NCI-H2081 (cell line): Measurements from ENCODE around the gene MIDN.
"Not testable (repeated sequence)": the region's sequence is repeated elsewhere in the genome, so short reads cannot be mapped to it uniquely, and the experiment has no call there.

Experiments
- DNase-seq, 2 experiments: peaks; one replicate each; lab custom pipeline; 2025; lab: John Stamatoyannopoulos, UW

MIDN gene

DNA sequence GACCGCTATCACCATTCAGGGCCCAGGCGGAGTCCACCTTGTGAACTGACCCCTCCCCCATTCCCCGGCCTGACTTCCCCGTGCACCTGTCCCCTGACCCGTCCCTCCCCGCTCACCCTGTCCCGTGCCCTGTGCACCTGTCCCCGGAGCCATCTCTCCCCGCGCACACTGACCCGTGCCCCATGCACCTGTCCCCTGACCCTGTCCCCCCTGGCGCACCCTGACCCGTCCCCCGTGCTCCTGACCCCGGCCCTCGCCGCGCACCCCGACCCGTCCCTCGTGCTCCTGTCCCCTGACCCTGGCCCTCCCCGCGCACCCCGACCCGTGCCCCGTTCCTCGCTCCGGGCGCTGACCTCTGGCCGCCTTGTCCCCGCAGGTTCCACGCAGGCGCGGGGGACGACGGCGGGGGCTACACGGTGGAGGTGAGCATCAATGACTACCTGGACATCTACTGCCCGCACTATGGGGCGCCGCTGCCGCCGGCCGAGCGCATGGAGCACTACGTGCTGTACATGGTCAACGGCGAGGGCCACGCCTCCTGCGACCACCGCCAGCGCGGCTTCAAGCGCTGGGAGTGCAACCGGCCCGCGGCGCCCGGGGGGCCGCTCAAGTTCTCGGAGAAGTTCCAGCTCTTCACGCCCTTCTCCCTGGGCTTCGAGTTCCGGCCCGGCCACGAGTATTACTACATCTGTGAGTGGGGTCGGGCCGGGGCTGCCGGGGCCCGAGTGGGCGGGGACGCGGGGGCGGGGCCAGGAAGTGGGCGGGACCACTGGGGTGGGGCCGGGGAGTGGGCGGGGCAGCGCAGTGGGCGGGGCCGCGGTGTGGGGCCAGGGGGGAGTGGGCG lies 47.0 kb downstream of the MIDN start:
- DNase-seq: no peak

DNA sequence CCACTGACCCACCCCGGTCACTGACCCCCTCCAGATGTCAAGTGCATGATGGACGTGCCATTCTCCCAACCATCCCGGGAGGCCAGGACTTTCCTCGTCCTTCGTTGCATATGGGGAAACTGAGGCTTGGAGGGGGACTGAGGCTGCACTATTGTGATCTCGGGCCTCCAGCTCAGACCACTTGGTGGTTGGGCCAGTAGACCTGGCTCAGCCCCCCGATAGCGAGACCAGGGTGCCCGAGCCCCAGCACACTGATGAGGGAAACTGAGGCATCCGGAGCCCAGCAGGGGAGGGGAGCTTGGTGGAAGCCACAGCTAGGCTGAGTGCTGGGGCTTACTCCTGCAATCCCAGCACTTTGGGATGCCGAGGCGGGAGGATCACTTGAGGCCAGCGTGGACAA lies 47.7 kb downstream of the MIDN start:
- no peak for DNase-seq

DNA sequence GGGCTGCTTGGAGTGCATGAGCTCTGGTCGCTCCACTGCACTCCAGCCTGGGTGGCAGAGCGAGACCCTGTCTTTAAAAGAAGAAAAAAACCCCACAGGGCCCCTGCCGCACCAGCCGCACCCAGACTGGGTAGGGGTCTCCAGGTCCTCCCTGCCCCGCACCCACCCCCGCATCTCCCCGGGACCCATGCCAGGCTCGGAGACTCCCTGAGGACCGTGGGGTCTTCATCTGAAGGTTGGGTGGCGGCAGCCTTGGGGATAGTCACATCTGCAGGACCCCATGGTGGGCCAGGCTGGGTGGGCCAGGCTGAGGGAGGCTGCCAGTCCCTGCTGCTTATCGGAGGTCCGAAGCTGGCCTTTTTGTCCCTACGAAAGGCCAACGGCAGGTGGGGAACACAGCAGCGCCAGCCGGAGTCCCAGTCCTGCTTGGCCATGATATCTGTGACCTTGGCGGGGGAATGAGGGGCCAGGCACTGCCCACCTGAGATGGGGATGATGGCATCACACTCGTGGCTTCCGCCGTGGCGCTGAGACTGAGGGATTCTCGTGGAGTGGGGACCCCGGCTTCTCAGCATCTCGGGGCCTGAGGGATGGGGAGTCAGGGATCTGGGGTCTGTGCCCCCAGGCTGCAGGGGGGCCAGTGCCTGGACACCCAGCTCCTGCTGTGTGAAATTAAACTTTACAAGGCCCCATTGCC lies 48.3 kb downstream of the MIDN start:
- DNase-seq: no peak

DNA sequence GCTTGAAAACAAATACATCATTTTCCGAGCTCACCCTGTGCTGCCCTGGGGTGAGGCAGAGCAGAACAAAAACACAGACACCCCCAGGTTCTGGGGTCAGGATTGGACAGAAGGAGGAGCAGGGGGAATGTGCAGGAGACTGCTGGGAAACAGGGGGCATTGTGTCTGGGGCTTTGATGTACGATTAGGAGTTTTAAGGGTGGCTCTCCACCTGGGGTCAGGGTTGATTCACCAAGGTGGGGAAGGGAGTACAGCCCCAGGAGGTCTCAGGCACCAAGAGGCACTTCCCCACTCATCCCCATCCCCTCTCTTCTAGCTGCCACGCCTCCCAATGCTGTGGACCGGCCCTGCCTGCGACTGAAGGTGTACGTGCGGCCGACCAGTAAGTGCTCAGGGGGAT lies 49.9 kb downstream of the MIDN start:
- DNase-seq: no peak

DNA sequence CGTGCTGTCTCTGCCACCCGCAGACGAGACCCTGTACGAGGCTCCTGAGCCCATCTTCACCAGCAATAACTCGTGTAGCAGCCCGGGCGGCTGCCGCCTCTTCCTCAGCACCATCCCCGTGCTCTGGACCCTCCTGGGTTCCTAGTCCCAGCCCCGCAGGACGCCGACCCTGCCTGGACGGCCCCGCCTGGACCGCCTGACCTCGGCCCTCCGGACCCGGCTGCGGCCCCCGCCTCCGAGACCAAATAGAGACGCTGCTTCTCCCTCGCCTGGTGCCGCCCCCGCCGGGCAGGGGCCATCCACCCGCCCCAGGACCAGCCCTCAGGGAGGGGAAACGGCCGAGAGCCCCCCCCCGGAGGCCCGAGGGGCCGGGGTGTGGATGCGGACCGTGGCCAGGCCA lies 51.4 kb downstream of the MIDN start:
- DNase-seq: no peak

DNA sequence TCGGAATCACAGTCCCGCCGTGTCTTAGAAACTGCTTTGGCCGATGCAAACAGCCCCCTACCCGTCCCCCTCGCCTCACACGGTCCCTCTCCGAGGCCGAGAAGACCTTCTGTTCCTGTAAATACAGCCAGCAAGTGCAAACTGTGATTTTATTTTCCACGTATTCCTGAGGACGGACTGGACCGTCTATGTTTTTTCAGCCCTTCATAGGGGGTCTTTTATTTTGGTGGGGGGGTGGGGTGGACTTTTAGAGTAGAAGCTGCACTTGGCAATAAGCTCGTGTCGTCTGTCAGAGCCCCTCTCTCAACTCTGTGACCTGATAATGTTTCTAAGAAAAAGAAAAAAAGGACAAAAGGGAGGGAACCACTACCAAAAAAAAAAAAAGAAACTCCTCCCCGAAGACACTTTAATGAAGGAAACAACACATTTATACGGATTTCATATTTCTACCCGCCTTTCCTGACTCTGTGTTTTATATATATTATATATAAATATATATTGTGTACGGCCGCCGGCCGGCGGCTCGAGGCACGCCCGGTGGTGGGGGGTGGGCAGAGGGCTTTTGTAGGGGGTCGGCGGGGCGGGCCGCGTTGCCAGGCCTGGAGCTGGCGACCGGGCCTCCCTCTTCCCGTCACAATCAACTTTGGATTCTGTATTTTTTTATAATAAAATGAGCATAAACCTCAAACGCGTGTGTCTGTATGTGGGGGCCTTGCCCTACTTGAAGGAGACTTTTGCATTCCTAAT lies 52.5 kb downstream of the MIDN start:
- no peak for DNase-seq

DNA sequence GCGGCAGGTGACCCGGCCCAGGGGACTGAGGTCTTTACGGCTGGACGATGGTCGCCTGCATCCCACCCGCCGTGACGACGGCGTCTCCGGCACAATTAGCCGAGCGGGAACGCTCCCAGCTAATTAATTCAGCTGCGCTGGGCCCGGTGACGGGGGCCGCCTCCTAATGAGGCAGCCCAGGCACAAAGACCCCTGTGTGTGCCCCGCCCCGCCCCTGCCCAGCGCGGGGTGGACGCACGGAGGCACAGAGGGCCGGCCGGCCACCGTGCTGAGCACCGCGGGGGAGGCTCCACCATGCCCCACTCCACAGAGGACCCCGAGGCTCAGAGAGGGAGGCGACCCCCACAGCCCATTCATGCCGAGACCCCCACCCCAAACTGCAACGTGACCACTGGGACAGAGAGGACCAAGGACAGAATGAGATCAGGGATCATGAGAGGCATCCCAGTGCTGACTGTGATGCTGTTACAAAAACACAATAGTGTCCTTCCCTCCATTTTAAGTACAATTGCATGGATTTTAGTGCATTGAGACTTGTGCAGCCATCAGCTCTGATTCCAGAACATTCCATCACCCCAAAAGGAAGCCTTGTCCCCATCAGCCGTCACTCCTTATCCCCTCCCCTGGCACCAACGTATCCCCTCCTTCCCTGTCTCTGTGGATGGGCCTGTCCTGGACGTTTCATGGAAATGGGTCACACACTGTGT lies 54.3 kb downstream of the MIDN start:
- DNase-seq: no peak

DNA sequence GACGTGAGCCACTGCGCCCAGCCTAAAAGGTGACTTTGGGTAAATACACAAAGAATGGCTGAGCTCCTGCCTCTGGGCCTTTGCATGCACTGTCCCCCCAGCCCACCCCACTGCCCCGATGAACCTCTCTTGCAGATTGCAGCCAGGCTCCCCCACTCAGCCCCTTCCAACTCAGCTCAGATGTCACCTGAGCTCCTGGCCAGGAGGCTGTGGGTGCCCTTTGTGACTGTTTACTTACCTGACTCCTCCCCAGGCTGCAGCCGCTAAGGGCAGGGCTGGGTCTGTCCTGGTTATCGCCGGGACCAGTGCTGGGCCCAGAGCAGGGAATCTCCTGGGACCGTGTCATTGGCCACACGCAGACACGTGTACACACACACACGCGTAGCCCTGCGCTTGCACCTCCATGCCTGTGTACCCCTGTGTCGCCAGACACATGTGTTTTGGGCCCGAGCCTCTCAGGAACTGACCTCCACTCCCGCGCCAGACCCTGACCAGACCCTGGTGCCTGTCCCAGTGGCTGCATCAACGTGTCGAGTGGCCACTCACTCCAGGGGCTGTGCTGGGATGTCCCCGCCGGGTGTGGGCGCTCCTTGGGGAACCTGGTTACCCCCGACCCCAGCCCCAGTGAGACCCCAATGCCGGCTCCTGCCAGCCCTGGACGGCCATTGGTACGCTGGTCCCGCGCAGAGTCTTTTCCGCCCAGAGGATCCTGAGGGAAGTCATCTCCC lies 56.0 kb downstream of the MIDN start:
- no peak for DNase-seq

DNA sequence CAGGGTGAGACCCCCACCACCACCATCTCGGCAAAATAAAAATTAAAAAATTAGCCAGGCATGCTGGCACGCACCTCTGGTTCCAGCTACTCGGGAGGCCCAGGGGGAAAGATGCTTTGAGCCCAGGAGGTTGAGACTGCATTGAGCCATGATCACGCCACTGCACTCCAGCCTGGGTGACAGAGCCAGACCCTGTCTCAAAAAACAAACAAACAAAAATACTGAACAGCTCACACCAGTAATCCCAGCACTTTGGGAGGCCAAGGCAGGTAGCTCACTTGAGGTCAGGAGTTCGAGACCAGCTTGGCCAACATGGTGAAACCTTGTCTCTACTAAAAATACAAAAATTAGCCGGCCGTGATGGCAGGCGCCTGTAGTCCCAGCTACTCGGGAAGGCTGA lies 57.0 kb downstream of the MIDN start:
- DNase-seq: not testable (repeated sequence)

DNA sequence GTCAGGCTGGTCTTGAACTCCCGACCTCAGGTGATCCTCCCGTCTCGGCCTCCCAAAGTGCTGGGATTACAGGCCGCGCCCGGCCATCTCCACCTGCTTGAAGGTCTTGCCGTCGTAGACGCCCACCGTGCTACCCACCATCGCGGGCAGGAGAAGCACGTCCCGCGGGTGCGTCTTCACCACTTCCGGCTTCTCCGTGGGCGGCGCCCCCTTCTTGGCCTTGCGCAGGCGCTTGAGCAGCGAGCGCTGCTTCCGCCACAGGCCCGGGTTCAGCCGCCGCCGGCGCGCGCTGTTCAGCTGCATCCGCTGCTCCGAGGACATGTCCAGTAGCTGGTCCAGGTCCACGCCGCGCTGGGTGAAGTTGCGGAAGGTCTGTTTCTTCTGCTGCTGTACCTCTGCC lies 58.9 kb downstream of the MIDN start:
- no peak for DNase-seq

DNA sequence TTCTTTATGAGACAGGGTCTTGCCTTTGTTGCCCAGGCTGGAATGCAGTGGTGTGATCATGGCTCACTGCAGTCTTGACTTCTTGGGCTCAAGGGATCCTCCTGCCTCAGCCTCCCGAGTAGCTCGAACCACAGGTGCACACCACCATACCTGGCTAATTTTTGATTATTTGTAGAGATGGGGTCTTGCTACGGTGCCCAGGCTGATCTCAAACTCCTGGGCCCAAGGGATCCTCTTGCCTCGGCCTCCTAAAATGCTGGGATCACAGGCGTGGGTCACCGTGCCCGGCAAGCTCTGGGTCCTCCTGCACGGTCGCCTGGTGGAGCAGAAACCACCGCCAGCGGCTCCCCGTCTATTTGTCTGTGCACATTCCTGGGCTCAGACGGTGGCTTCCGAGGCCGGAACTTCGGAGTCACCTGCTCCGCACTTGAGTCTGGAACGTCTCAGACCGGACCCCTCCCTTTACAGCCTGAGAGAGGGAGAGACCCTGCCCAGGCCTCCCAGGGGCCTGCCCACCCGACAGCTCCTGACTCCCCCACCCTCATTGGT lies 59.4 kb downstream of the MIDN start:
- no peak for DNase-seq

DNA sequence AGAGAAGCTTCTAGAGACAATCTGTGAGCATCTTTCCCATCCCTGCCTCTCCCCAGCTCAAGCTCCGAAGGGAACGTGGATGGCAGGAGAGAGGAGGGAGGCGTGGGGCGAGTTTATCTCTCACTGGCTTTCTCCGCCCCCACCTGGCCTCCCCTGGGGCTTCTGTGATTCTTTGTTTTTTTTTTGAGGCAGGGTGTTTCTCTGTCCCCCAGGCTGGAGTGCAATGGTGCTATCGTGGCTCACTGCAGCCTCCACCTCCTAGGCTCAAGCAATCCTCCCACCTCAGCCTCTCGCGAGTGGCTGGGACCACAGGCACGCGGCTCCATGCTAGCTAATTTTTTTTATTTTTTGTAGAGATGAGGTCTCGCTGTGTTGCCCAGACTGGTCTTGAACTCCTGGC lies 60.3 kb downstream of the MIDN start:
- DNase-seq: no peak
